ENCODE measurements around the gene DNAJB5. TPM values are rescaled to one million over a fixed set of nuclear protein-coding genes. Genes with fewer than 3 reads are reported as not detected.
"Not testable (repeated sequence)": the region's sequence is repeated elsewhere in the genome, so short reads cannot be mapped to it uniquely, and the experiment has no call there.

The DNAJB5 gene
- 7.7 TPM for polyA plus RNA-seq (2012; ENCODE audit: low read depth, missing spikeins)

GRCh38 chr9:34989003-34989945 is at the start of gene DNAJB5:
DNAJB5 (plus strand) TSS chr9:34989745; CDS start chr9:34990631, 886 bp downstream.
- peak; percentile 96 for DNase-seq (ENCODE audit: insufficient read length, low spot score)
- TF ChIP-seq POLR2A (IDR thresholded peaks at IDR 0.05; ENCODE audit: low read depth, low read length) (0 out of 2 replicates have a peak, but pooled peaks have one; percentile 28), SPI1 (IDR thresholded peaks at IDR 0.05; ENCODE audit: low read depth, low read length) (no peak), POU2F2 (IDR thresholded peaks at IDR 0.05; ENCODE audit: low read depth, low read length) (0 out of 2 replicates have a peak, but pooled peaks have one; percentile 45), PAX5 (IDR thresholded peaks at IDR 0.05; ENCODE audit: insufficient read depth, low read length, severe bottlenecking) (no peak), POLR2AphosphoS5 (IDR thresholded peaks at IDR 0.05; ENCODE audit: low read depth, low read length) (peak; percentile 67; the same call in 1 of the 2 replicates), TAF1 (IDR thresholded peaks at IDR 0.05; ENCODE audit: low read depth, low read length) (0 out of 2 replicates have a peak, but pooled peaks have one; percentile 37)
- FAIRE-seq = peak; percentile 99

- not testable (repeated sequence) for DNase-seq (ENCODE audit: insufficient read length, low spot score); FAIRE-seq
Observed at GRCh38 chr9:34939989-34940388, 49.6 kb upstream of the DNAJB5 start.

GRCh38 chr9:34948451-34948850 is 41.1 kb upstream of the DNAJB5 start:
- DNase-seq (ENCODE audit: insufficient read length, low spot score) (no peak), FAIRE-seq (no peak)
- no peak for TF ChIP-seq TAF1 (IDR thresholded peaks at IDR 0.05; ENCODE audit: low read depth, low read length)
- no peak for TF ChIP-seq POLR2A (IDR thresholded peaks at IDR 0.05; ENCODE audit: low read depth, low read length)
- no peak for TF ChIP-seq POLR2AphosphoS5 (IDR thresholded peaks at IDR 0.05; ENCODE audit: low read depth, low read length)
- no peak for TF ChIP-seq SPI1 (IDR thresholded peaks at IDR 0.05; ENCODE audit: low read depth, low read length)
- no peak for TF ChIP-seq PAX5 (IDR thresholded peaks at IDR 0.05; ENCODE audit: insufficient read depth, low read length, severe bottlenecking)
- no peak for TF ChIP-seq POU2F2 (IDR thresholded peaks at IDR 0.05; ENCODE audit: low read depth, low read length)

DNA sequence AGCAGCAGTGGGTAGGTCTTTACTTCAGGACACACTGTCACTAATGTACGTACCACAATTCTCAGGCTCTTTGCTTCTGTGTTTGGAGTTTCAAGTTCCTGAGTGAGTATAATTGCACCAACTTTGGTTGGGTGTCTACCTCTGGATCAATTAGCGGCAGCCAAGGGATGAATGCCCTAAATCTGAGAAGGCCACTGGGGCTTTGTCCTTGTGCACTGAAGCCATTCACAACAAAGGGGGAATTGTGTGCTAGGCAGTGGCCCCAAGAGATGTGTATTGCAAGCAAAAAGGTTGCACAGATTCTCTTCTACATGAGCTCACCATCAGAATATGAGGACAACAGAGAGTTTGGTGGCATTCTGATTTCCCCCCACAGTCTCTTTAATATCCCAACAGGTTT is 35.3 kb upstream of the DNAJB5 start:
- FAIRE-seq = no peak
- no peak for TF ChIP-seq POLR2A (IDR thresholded peaks at IDR 0.05; ENCODE audit: low read depth, low read length)
- no peak for TF ChIP-seq POLR2AphosphoS5 (IDR thresholded peaks at IDR 0.05; ENCODE audit: low read depth, low read length)
- no peak for TF ChIP-seq SPI1 (IDR thresholded peaks at IDR 0.05; ENCODE audit: low read depth, low read length)
- no peak for TF ChIP-seq PAX5 (IDR thresholded peaks at IDR 0.05; ENCODE audit: insufficient read depth, low read length, severe bottlenecking)
- no peak for TF ChIP-seq POU2F2 (IDR thresholded peaks at IDR 0.05; ENCODE audit: low read depth, low read length)
- TF ChIP-seq TAF1 (IDR thresholded peaks at IDR 0.05; ENCODE audit: low read depth, low read length) = no peak

GRCh38 chr9:34956066-34956465 is 33.5 kb upstream of the DNAJB5 start:
- not testable (repeated sequence) for FAIRE-seq

More for the DNA sequence above, 35.3 kb upstream of the DNAJB5 start:
- no peak for DNase-seq (ENCODE audit: insufficient read length, low spot score)

GRCh38 chr9:34956648-34957047 is 32.9 kb upstream of the DNAJB5 start:
- FAIRE-seq (no peak), DNase-seq (ENCODE audit: insufficient read length, low spot score) (no peak)
- no peak for TF ChIP-seq POU2F2 (IDR thresholded peaks at IDR 0.05; ENCODE audit: low read depth, low read length)
- TF ChIP-seq SPI1 (IDR thresholded peaks at IDR 0.05; ENCODE audit: low read depth, low read length) = no peak
- no peak for TF ChIP-seq TAF1 (IDR thresholded peaks at IDR 0.05; ENCODE audit: low read depth, low read length)

More at GRCh38 chr9:34956066-34956465, 33.5 kb upstream of the DNAJB5 start:
- DNase-seq (ENCODE audit: insufficient read length, low spot score) = not testable (repeated sequence)

GRCh38 chr9:34957492-34958410 is 31.8 kb upstream of the DNAJB5 start, which contains the start of gene PHF24:
PHF24 (plus strand) TSS chr9:34958285; CDS start chr9:34971299, 13,014 bp downstream.
- DNase-seq (ENCODE audit: insufficient read length, low spot score) = no peak
- no peak for FAIRE-seq
- TF ChIP-seq TAF1 (IDR thresholded peaks at IDR 0.05; ENCODE audit: low read depth, low read length) (no peak), POU2F2 (IDR thresholded peaks at IDR 0.05; ENCODE audit: low read depth, low read length) (no peak), SPI1 (IDR thresholded peaks at IDR 0.05; ENCODE audit: low read depth, low read length) (no peak), POLR2A (IDR thresholded peaks at IDR 0.05; ENCODE audit: low read depth, low read length) (no peak), POLR2AphosphoS5 (IDR thresholded peaks at IDR 0.05; ENCODE audit: low read depth, low read length) (no peak), PAX5 (IDR thresholded peaks at IDR 0.05; ENCODE audit: insufficient read depth, low read length, severe bottlenecking) (no peak)

GRCh38 chr9:34958411-34958982 is 31.0 kb upstream of the DNAJB5 start:
- FAIRE-seq = no peak

GRCh38 chr9:34959461-34959860 is 30.1 kb upstream of the DNAJB5 start:
- FAIRE-seq (no peak), DNase-seq (ENCODE audit: insufficient read length, low spot score) (no peak)
- no peak for TF ChIP-seq TAF1 (IDR thresholded peaks at IDR 0.05; ENCODE audit: low read depth, low read length)
- no peak for TF ChIP-seq POU2F2 (IDR thresholded peaks at IDR 0.05; ENCODE audit: low read depth, low read length)
- TF ChIP-seq POLR2A (IDR thresholded peaks at IDR 0.05; ENCODE audit: low read depth, low read length) = no peak
- no peak for TF ChIP-seq POLR2AphosphoS5 (IDR thresholded peaks at IDR 0.05; ENCODE audit: low read depth, low read length)
- TF ChIP-seq SPI1 (IDR thresholded peaks at IDR 0.05; ENCODE audit: low read depth, low read length) = no peak
- no peak for TF ChIP-seq PAX5 (IDR thresholded peaks at IDR 0.05; ENCODE audit: insufficient read depth, low read length, severe bottlenecking)

More at GRCh38 chr9:34958411-34958982, 31.0 kb upstream of the DNAJB5 start:
- no peak for TF ChIP-seq SPI1 (IDR thresholded peaks at IDR 0.05; ENCODE audit: low read depth, low read length)
- TF ChIP-seq POLR2AphosphoS5 (IDR thresholded peaks at IDR 0.05; ENCODE audit: low read depth, low read length) = no peak
- TF ChIP-seq POU2F2 (IDR thresholded peaks at IDR 0.05; ENCODE audit: low read depth, low read length) = no peak
- no peak for TF ChIP-seq TAF1 (IDR thresholded peaks at IDR 0.05; ENCODE audit: low read depth, low read length)
- TF ChIP-seq PAX5 (IDR thresholded peaks at IDR 0.05; ENCODE audit: insufficient read depth, low read length, severe bottlenecking) = no peak
- no peak for TF ChIP-seq POLR2A (IDR thresholded peaks at IDR 0.05; ENCODE audit: low read depth, low read length)
- DNase-seq (ENCODE audit: insufficient read length, low spot score) = no peak

All from GM12891 (cell line).